Endometrial microvascular endothelial cells (primary cell): ENCODE results near the gene PDPK1. TPM values are rescaled to one million over a fixed set of nuclear protein-coding genes. Genes with fewer than 3 reads are reported as not detected.

Experiments used
- in situ Hi-C: cut with HindIII; loops from 2 replicates; pipeline ENCODE4 v1.10.0; 2017; ENCODE audit warnings: low sequenced_read_pairs, low pct_unique_long_range_greater_than_20kb; ENCODE audit errors: inconsistent ontology term
- total RNA-seq: library from RNA; depleted of rRNA; stranded (reverse); fragments of >200 nt; gene quantifications from one replicate; pipeline ENCODE4 v1.2.3, GENCODE V29; 2015; ENCODE audit errors: inconsistent ontology term

Gene PDPK1
- total RNA-seq, 1 donor from 2014 or later: 15.5 TPM

DNA sequence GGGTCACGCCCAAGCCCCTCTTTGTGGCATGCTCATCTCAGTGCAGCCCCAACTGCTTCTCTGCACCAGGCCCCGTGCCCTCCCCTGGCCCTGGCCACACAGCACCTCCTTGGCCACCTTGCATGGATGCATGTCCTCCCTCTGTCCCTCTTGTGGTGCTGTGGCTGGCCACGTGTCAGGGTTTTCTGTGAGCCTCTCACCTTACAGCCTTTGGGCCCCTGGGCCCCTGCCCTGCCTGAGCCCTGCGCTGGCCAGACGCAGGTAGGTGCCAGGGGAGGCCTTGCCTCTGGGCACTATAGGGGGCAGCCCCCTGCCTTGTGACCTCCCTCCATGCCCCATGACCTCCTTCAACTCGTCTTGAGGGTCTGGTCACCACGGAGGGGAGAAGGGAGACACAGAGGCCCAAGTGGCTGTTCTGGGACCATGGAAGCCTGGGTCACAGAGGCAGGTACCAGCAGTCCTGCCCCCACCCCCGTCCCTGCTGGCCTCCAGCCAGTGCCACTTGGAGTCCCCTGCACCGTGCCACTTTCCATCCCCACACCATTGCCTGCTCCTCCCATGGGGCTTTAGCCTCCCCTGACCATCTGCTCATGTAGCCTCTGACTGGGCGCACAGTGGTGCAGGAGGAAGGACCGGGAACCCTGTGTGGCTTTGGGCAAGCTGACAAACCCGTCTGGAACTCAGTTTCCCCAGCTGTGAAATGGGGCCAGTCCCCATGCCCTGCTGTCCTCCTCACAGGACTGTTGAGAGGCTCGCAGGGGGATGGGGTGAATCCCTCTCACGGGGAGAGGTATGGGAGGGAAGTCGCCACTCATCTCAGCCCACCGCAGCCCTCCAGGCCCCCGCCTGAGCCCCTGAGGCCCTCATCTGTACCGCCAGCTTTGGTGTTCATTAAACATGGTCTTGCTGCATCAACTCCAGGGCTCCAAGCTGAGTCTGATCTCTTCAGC lies 35.6 kb upstream of the PDPK1 start:
- in situ Hi-C loops: no loop called here

GRCh38 chr16:2505695-2506094 lies 32.1 kb upstream of the PDPK1 start:
- in situ Hi-C loops: no loop called here

DNA sequence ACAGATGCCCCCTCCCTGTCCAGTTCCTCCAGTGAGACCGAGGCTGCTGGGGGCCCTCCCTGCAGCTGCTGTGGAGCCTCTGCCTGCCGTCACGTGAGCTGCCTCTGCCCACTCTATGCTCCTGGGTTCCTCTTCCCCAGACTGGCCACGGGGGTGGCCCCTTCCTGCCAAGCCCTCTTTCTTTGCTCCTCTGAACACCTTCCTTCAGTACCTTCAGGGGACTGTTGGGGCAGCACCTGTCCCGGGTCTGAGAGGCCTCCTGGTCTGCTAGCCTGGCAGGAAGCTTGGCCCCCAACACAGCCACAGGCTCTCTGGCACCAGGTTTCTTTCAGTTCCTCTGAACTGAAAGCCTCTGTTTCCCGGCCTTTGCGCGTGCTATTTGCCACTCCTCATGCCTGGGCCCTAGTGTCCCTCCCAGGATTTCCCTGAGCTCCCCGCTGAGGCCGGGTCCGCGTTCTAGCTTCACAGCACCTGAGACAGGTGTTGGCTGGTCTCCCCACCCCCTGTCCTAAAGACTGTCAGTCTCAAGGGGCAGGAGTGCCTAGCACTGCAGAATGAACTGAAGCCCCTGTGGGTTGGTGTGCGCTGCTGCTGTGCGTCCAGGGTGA lies 30.7 kb upstream of the PDPK1 start:
- in situ Hi-C loops: no loop called here

- in situ Hi-C loops: no loop called here
These were observed 30.2 kb upstream of the PDPK1 start for GRCh38 chr16:2507665-2508064.

DNA sequence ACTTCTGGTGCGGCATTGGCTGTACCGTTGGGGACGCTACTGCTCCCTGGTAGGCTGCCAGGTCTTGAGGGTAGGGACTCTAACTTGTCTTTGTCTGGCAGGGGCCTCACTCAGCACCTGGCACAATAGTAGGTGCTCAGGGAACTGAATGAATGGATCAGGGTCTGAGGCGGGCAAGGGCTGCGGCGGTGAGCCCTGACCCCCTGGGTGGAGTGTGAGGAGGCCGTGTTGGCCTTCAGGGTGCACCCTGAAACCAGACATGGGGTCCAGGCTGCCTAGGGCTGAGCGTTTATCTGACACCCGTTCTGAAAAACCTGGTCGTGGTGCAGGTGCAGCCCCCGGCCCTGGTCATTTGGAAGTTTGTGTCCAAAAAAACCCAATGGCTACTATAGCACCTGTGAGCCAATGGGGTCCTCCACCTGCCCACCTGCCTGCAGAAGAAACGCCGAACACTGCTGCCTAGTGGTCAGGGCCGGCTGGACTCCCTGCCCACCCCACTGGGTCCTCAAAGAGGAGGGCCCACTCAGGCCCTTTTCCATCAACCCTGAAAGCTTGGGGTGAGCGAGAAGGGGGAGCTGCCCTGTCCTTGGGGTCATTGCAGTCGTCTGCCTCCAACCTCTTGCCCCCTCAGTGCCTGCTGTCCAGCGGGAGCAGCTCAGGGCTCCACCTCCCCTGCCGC lies 29.0 kb upstream of the PDPK1 start:
- in situ Hi-C loops: no loop called here

DNA sequence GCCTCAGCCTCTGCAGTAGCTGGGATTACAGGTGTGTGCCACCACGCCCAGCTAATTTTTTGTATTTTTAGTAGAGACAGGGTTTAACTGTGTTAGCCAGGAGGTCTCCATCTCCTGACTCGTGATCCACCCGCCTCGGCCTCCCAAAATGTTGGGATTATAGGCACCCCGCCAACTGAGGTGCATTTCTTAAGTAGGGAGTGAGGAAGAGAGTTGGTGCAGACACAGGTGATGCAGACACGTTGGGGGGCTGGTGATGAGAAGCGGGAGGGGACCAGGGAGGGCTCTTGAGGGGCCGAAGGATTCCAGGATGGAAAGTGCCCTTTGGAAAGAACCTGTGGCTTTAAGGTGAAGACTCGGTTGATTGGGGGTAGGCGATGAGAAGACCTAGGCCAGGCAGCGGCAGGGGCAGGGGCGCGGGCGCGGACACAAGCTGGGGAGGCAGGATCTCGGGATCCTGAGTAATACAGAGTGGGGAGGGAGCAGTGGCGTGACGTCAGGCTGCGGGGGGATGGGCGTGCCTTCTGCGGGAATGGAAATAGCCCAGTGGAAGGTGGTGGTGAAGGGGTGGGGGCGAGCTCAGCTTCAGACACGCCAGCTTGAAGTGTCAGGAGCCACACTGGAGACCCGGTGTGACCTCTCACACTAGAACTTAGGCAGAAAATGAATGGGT lies 26.6 kb upstream of the PDPK1 start:
- in situ Hi-C loops: no loop called here

- in situ Hi-C loops: no loop called here
These were observed 25.7 kb upstream of the PDPK1 start for GRCh38 chr16:2511996-2512734.

DNA sequence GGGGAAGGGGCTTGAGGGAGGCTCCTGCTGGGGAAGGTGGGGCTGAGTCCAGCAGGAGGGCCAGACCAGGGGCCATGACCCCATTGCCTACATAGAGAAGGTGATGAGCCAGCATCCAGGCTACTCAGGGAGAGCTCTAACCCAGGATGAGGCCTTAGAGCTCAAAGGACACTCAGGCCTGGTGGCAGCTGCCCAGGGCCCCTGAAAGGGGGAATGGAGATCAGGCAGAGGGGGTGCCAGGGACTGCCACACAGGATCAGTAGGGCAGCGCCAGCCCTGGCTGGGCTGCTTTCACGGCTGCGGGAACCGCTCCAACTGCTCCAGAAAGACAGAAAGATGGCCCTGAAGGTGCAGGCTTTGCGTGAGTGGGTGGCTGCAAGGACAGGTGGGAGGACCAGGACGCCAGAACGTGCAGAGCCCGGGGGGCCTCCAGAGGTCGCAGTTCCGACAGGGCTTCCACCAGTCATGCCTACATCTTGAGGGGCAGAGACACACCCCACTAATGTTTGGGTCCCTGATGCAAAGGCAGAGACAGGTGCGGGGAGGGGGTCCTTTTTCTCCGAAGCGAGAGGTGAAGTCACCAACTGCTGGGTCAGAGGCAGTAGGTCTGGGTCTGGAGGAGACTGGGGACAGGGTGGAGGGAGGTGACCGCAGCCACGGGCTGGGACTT lies 25.0 kb upstream of the PDPK1 start:
- in situ Hi-C loops: no loop called here

DNA sequence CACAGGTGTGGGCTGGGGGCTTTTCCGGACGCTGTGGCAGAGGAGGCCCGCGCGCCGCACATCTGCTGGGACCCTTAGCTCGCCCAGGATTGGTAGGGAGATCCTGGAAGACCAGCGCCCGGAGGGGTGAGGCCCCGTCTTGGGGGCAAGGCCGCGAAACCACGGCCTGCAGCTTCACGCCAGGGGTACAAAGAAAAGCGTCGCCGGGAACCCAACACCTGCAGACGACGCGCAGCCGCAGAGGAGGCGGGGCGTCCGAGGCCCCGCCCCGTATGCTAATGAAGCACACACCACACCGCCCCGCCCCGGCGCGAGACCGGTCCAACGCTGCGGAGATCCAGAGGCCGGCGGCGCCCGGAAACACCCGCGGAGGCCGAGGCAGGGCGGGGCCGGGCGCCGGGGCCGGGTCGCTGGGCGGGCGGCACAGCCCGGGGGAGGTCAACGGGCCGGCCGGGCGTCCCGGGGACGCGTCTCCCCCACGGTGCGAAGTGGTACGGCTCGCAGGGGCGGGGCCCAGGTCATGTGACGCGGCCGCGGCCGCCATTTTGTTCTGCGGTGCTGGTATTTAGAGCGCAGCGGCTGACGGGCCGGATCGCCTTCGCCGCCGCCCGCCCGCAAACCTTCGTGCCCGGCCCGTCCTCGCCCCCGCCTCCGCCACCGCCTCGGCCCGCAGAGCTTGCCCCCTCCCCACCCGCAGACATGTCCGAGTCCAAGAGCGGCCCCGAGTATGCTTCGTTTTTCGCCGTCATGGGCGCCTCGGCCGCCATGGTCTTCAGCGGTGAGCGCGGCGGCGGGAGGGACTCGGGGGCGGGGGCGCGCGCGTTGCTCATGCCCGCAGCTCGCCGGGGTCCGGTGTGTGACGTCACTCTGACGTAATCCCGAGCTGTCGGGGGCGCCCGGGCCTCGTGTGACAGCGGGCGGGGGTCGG lies 24.2 kb upstream of the PDPK1 start, which contains the start of gene ATP6V0C:
ATP6V0C (plus strand) TSS at position 548 of the 928 bp plus-strand sequence; CDS start at position 700, 152 bp downstream.
- in situ Hi-C loops: no loop called here

DNA sequence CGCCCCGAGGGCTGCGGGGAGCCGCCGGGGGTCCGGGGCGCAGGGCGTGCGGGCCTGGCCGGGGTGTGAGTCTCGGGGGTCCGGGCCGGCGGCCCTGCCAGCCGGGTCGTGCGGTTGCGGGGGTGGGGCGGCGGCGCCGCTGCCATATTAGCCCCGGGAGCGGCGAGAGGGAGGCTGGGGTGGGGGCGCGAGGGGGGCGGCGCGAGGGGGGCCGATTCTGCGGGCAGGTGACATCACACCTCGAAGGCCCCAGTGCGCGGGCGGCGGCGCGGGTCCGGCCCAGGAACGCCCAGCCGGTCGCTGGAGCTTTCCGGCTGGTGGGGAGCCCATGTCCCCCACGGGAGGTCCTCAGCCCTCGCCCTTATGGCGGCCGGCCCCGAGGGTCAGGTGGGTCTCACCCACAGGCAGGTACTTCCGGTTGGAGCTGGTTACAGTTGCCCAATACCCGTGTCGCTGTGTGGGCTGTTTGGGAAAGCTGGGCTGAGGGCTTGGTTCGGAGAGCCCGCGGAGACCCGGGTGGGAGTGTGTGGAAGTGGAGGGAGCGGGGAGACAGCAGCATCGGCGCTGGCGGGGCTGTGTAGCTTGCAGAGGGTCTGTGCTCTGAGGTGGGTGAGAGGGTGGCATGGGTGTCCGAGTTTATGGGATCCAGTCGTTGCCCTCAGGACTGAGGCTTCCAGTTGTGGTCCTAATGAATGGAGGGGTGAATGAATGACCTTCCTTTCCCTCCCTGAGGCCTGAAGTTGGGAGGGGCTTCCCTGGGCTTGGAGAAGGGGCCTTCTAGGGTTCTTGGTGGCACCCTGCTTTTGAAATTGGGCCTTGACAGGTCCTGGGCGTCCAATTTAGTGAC lies 23.3 kb upstream of the PDPK1 start:
- in situ Hi-C loops: no loop called here

- in situ Hi-C loops: no loop called here
These were observed 22.5 kb upstream of the PDPK1 start for GRCh38 chr16:2515180-2515851.

DNA sequence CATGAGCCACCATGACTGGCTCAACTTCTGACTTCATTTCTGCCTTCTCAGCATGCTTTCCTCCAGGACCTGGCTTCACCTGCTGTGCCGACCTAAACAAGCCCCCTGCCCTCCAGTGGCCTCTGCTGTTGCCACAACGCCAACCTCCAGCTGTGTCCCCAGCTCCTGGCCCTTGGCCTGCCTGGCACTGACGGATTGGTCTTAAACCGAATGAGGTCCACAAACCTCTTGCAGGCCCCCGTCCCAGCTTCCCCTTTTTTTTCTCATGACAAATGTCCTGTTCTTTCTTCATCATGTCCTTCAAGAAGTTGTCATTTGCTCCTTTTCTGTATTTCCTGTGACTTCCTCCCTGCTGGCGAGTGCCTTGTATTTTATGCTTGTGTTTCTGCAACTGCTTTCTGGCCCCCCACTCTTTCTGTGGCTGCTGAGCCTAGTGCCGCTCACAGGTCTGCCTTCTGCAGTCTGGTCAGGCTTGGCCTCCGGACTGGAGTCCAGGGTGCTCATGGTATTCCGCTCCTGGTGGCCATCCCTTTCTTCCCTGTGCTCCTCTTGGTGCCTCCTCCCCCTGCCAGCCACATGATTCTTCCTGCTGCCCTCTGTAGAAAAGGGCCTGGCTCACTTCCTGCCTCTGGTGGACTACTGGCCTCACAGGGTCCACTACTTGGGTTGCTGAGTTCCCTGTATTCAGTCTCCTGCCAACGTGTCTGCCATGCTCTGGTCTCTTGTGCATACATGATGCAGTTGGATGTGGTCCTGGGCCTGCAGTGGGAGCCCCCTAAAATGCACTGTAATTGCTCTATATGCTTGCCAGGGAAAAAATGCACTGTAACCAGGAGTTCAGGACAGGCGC lies 21.2 kb upstream of the PDPK1 start:
- in situ Hi-C loops: no loop called here

- in situ Hi-C loops: no loop called here
These were observed 19.7 kb upstream of the PDPK1 start for GRCh38 chr16:2517954-2518605.
